ENCODE measurements around the gene BRS3. TPM values are rescaled to one million over a fixed set of nuclear protein-coding genes. Genes with fewer than 3 reads are reported as not detected.

The BRS3 gene
- polyA plus RNA-seq, 1 donor: not detected

DNA sequence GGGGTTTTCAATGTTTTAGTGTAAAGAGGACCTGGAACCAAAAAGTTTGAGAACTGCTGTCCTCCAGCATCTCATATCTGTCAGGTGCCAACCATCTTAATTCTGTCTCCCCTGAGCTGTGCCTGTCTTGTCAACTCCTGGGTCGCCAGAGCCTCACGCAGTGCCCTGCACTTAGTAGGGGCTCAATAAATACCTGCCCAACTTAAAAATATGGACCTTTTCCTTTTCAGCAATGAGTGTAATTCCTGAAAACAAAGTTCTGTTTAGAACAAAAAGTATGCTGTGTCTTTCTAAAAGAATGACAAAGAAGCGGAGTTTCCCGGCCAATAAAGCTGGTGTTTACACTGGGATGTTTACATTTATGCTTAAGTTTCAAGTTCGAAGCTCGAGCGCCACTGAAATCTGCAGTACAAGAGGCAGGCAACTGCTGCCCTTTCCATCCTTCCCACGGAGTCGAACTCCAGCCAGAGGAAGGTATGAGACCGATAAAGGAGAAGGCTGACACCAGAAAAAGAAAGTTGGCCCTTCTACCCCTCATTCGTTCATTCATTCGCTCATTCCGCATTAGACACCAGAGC, 8.5 kb downstream of the BRS3 start:
- no peak for DNase-seq

DNA sequence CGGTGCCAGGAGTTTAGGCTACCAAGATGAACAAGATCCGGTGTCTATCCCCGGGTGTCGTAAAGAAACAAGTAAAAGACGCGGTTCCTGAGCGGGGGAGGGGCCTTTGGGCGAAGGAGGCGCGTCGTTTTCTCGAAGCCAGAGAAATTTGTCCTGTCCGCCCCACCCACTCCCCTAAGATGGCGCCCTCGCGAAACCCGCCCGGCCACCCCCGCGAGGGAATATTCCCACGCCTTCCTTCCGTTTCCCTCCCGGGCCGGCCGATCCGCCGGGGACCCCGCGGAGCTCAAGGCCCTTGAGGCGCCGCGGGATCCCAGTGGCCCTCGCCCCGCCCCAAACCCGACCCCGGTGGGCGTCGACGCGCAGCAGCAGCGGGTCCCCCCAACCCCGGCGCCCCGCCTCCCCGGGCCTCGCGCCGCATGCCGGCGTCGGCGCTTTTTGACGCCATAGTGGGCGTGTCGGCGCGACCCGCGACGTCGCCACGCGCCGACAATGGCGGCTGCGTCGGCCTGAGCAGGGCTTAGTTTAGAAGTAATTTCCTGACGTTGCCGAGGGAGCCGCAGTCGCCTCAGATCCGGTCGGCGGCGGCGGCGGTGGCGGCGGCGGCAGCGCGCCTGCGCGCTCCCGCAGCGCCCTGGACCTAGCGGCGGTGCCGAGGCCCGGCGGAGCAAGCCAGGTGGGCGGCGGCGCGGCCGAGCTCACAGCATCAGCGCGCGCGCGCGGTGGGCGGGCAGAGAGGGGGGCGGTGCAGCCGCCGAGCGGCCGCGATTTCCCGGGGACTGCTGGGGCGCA, 9.2 kb downstream of the BRS3 start:
- DNase-seq: peak; percentile 88

GRCh38 chrX:136497556-136498052, 9.9 kb downstream of the BRS3 start, which contains the start of gene HTATSF1:
HTATSF1 (plus strand) TSS chrX:136497592; CDS start chrX:136497685, 93 bp downstream.
- DNase-seq: no peak

DNA sequence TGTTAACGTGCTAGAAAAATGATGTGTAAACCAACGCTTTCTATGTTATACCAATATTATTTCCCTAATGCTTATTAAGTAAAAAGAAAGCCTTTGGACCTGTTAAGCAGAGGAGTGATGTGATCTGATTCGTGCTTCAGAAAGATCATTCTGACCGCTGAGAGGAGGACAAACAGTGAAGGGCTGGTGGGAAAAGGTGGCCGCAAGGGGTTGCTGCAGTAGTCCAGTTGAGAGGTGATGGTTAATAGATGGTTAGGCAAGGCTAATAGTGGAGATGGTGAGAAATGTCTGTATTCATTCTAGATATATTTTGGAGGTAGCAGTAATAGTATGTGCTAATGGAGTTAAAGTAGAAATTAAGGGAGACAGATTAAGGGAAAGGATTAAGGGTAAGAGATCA, 31.3 kb downstream of the BRS3 start:
- DNase-seq: no peak

DNA sequence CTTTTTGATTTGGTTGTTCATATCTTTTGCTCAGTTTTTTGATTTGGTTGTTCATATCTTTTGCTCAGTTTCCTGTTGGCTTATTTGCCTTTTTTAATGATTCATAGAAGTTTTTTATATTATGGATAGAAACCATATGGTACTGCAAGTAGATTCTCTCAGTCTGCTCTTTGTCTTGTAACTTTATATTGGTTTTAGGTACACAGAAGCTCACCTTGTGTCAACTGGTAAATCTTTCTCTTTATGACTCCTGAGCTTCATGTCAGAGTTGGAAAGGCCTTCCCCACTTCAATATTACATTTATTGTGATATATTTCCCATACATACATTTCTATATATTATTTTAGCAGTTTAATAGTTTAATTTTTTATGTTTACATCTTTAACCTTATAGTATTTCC, 36.0 kb downstream of the BRS3 start:
- no peak for DNase-seq

- DNase-seq: peak; percentile 89
Observed at GRCh38 chrX:136525738-136526606, 38.2 kb downstream of the BRS3 start.

GRCh38 chrX:136528645-136529315, 41.0 kb downstream of the BRS3 start:
- no peak for DNase-seq

- DNase-seq: no peak
Observed at GRCh38 chrX:136529795-136530194, 42.0 kb downstream of the BRS3 start.

DNA sequence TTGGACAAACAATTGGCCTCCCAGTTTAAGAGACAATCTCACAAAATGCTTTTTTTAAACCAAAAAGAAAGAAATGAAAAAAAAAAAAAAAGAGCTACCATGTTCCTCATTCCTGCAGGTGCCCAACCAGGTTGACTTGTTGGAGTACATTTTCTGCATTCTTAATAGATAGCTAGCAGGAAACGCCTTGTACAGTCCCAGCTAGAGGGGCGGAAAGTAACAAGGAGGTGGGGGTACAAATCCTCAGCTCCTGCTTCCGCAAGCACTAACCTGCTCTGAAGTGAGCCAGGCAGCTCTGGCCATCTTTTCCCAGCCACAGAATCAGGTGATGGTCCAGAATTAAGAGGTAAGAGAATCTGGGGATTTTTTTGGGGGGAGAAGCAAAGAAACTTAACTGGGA, 44.2 kb downstream of the BRS3 start, which contains the start of gene VGLL1:
Gene VGLL1, plus strand, starts transcription at position 265 of the 400 bp plus-strand sequence. CDS start 3,806 bp downstream, outside the sequence.
- no peak for DNase-seq

DNA sequence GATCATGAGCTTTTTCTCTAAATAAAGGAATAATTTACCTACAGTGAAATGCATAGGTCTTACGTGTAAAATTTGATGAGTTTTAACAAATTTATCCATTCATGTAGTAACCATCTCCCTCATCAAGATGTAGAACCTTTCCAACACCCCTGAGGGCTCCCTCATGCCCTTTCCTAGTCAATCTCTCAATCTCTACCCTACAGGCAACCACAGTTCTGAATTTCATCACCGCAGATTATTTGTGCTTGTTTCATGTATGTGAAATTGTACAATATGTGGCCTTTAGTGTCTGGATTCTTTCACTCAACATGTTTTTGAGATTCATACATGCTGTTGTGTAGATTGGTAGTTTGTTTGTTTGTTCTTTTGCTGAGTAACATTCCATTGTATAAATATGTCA, 46.4 kb downstream of the BRS3 start:
- DNase-seq: no peak

GRCh38 chrX:136538811-136539210, 51.1 kb downstream of the BRS3 start:
- DNase-seq: no peak

DNA sequence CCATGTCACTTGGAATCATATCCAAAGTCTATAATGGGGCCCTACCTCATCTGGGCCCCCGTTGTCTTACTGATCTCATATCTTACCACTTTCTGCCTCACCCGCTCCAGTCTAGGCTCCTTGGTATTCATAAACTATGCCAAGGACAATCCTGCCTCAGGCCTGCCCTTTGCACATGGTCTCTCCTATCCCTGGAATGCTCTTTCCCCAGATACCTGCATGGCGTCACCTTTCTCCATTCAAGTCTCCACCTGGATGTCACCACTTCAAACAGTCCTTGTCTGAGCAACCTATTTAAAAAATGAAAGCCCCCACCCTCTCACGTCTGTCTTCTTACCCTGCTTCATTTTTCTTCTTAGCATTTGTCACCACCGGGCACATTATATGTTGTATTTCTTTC, 52.5 kb downstream of the BRS3 start:
- DNase-seq: no peak

- DNase-seq: no peak
Observed at GRCh38 chrX:136541294-136541693, 53.5 kb downstream of the BRS3 start.

DNA sequence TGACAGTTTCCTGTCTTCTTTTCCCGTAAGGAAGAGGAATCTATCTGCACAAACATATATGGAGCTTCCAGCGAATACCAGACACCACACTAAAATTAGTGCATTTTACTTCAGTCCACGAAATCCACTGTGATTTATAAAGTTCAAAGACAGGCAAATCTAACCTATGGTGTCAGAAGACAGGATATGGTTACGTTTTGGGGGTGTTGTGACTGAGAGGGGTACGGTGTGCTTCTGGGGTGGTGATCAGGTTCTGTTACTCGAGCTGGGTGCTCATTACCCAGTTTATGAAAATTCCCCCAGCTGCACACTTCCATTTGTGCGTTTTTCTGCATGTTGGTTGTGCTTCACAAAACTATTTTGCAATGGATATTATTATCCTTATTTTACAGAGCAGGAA, 54.5 kb downstream of the BRS3 start:
- DNase-seq: no peak

Other genes with a start within 250 kb of the BRS3 start
- gene MAP7D3, start 236.5 kb upstream of the BRS3 start, polyA plus RNA-seq (ENCODE audit: insufficient read length): 10.6 TPM
- not detected for gene ADGRG4, start 187.0 kb upstream of the BRS3 start, polyA plus RNA-seq (ENCODE audit: insufficient read length)
- gene HTATSF1, start 9.6 kb downstream of the BRS3 start, polyA plus RNA-seq (ENCODE audit: insufficient read length): 98.5 TPM
- not detected for gene VGLL1, start 44.3 kb downstream of the BRS3 start, polyA plus RNA-seq (ENCODE audit: insufficient read length)
- not detected for gene CD40LG, start 160.2 kb downstream of the BRS3 start, polyA plus RNA-seq (ENCODE audit: insufficient read length)